ENCODE data around the gene FAF2.

- TF ChIP-seq GATA3 (IDR thresholded peaks at IDR 0.05; ENCODE audit: low read depth, low read length): no peak
- TF ChIP-seq GATA2 (IDR thresholded peaks at IDR 0.05; ENCODE audit: low read depth, low read length): no peak
These were observed 21.3 kb upstream of the FAF2 start for GRCh38 chr5:176426876-176427275.
